ENCODE results near the gene TMEM8B. TPM values are rescaled to one million over a fixed set of nuclear protein-coding genes. Genes with fewer than 3 reads are reported as not detected.

Gene TMEM8B
- total and polyA plus RNA-seq, 2 of the 8 experiments (the other 6 are each of a cell fraction or from before 2014, with no cell fraction given), result 7.5 to 10.4 TPM

- Histone ChIP-seq H3K27me3 (replicated peaks in 1 of 4; ENCODE audit: control insufficient read depth in 3 of 4, extremely low read depth in 1 of 4, insufficient read depth in 3 of 4, low read length in 3 of 4) (no peaks in the 10 kb centered on the region; a peak in 1 of 7 replicates), H4K91ac (replicated peaks; ENCODE audit: insufficient read length, low read length) (no peak overlapping the region), H3K36me3 (ENCODE audit: control insufficient read depth in 2 of 4, insufficient read depth in 4 of 4, low read length in 3 of 4) (peaks cover 0 to 2% (median 0%) of the 10 kb centered on the region in 4 experiments; a peak in 1 of 8 replicates), H3K4me2 (ENCODE audit: insufficient read depth in 1 of 2, low read depth in 2 of 2, low read length in 2 of 2) (no peak overlapping the region), H2BK120ac (replicated peaks; ENCODE audit: low read depth, low read length) (no peak overlapping the region), H3K4me1 (replicated peaks in 1 of 4; ENCODE audit: control insufficient read depth in 3 of 4, insufficient read depth in 4 of 4, low read length in 3 of 4) (no peaks in the 10 kb centered on the region), H2BK12ac (ENCODE audit: low read depth, low read length) (no peak overlapping the region), H4K8ac (ENCODE audit: extremely low read depth, insufficient read depth, low read length) (no peak overlapping the region), H2BK20ac (ENCODE audit: low read length) (no peak overlapping the region), H3K4me3 (ENCODE audit: extremely low read depth in 1 of 4, insufficient read depth in 2 of 4, low read depth in 3 of 4, low read length in 4 of 4) (no peak overlapping the region), H3K79me1 (ENCODE audit: low read depth, low read length) (no peaks in the 10 kb centered on the region), H2AFZ (ENCODE audit: low read length) (no peak overlapping the region), H3K79me2 (ENCODE audit: control insufficient read depth in 1 of 2, insufficient read depth in 2 of 2, low read length in 2 of 2) (no peaks in the 10 kb centered on the region), H3K27ac (ENCODE audit: low read depth, low read length) (no peak overlapping the region), H4K20me1 (replicated peaks in 1 of 2; ENCODE audit: control insufficient read depth in 1 of 2, insufficient read depth in 2 of 2, low read length in 2 of 2) (peaks cover 0 to 2% of the 10 kb centered on the region in 2 experiments), H3K56ac (replicated peaks; ENCODE audit: insufficient read length, low read depth, low read length) (no peak overlapping the region), H3K4ac (replicated peaks; ENCODE audit: insufficient read length, low read depth, low read length) (no peak overlapping the region), H3K23ac (ENCODE audit: insufficient read length) (no peak overlapping the region), H3K9me3 (ENCODE audit: insufficient read depth in 2 of 2, low read depth in 1 of 2, low read length in 1 of 2) (no peaks in the 10 kb centered on the region), H3K18ac (ENCODE audit: extremely low read depth, low read length) (no peak overlapping the region), H4K5ac (ENCODE audit: insufficient read length, low read depth, low read length) (no peak overlapping the region), H3K14ac (ENCODE audit: insufficient read length) (no peak overlapping the region), H3K23me2 (ENCODE audit: low read depth, low read length) (no peaks in the 10 kb centered on the region; the same call in 1 of the 2 replicates), H2BK15ac (ENCODE audit: low read length) (no peak overlapping the region), H2AK5ac (ENCODE audit: low read depth, low read length) (no peak overlapping the region), H2BK5ac (ENCODE audit: low read depth, low read length) (no peak overlapping the region), H3K9ac (replicated peaks in 1 of 4; ENCODE audit: extremely low read depth in 1 of 4, low read depth in 3 of 4, low read length in 3 of 4) (no peak overlapping the region)
- DNase-seq (ENCODE audit: low read depth in 1 of 2, low spot score in 2 of 2) (peak in 1 of 2 experiments; percentile 43), FAIRE-seq (no peak)
- CTCF ChIA-PET (ENCODE audit: partially characterized antibody), result interaction anchor here (0.6 to 5.9 kb wide), 9 partner anchors 12 to 84 kb away, joined by 3 to 31 read pairs (median 4); no protein-coding TSS in a partner anchor
- WGBS, 2 experiments (ENCODE audit: extremely low coverage in 1 of 2, insufficient coverage in 1 of 2, insufficient read length in 1 of 2, insufficient replicate concordance in 2 of 2, low coverage in 1 of 2, low lambda C conversion rate in 2 of 2, missing lambda C conversion rate in 1 of 2), result 82% methylated on average over 16 of the region's 16 CpGs; no CpG with 5 or more reads in 1 of the 2 experiments
- POLR2A ChIA-PET (ENCODE audit: partially characterized antibody), result interaction anchor here (1.2 to 7.4 kb wide), 3 partner anchors 9 to 13 kb away, joined by 3 to 43 read pairs (median 14); no protein-coding TSS in a partner anchor
- TF ChIP-seq SIN3A (conservative IDR thresholded peaks at IDR 0.05 in 1 of 2, IDR thresholded peaks at IDR 0.05 in 1 of 2; ENCODE audit: low read depth in 1 of 2, low read length in 2 of 2), result no peak
- TF ChIP-seq BCL11A (IDR thresholded peaks at IDR 0.05; ENCODE audit: low read depth in 2 of 2, low read length in 2 of 2), result no peak
- TF ChIP-seq SRF (IDR thresholded peaks at IDR 0.05; ENCODE audit: low read depth, low read length), result no peak
- TF ChIP-seq MAFK (IDR thresholded peaks at IDR 0.05; ENCODE audit: low read depth, low read length), result no peak
- TF ChIP-seq EGR1 (IDR thresholded peaks at IDR 0.05; ENCODE audit: borderline replicate concordance, low read depth, low read length), result no peak
- peak; percentile 7 to 13; a peak in 1 of 4 replicates for TF ChIP-seq RAD21 (IDR thresholded peaks at IDR 0.05 in 1 of 2, conservative IDR thresholded peaks at IDR 0.05 in 1 of 2; ENCODE audit: low read depth in 2 of 2, low read length in 2 of 2)
- peak in 2 of 3 experiments; percentile 4; a peak in 2 of 4 replicates for TF ChIP-seq CTCF (IDR thresholded peaks at IDR 0.05; ENCODE audit: control extremely low read depth in 1 of 3, insufficient read depth in 1 of 3, low read depth in 1 of 3, low read length in 3 of 3)
- TF ChIP-seq HDAC6 (IDR thresholded peaks at IDR 0.05; ENCODE audit: low read depth, low read length), result no peak
These were observed 30.4 kb downstream of the TMEM8B start for GRCh38 chr9:35859310-35859989.
